HCT116 (cell line): ENCODE measurements around the gene BICD1. TPM values are rescaled to one million over a fixed set of nuclear protein-coding genes. Genes with fewer than 3 reads are reported as not detected.

Experiments
- ATAC-seq: fragments of 200-7000 bp; cut with Tn5 transposase; 2 replicates; pipeline ENCODE4 v1.9.1; 2020; ENCODE audit warnings: mild to moderate bottlenecking, moderate library complexity
- BruUV-seq: library from RNA; stranded (reverse); fragments of 400-500 nt; replicated peaks from 2 replicates; lab custom pipeline; 2021; lab: Mats Ljungman, UMichigan
- CTCF ChIA-PET: fragments of 300-600 bp; sonication (Branson Sonifier 250); formaldehyde crosslinking; loops from one replicate; lab custom pipeline; 2021; ENCODE audit warnings: antibody characterized with exemption; lab: Charles Lee
- POLR2A ChIA-PET: fragments of 300-600, 350-600 bp; sonication (Branson Sonifier 250); formaldehyde crosslinking; loops from one replicate; lab custom pipeline; 2021; ENCODE audit warnings: antibody characterized with exemption; lab: Charles Lee
- RAD21 ChIA-PET, 2 experiments: fragments of 300-600 bp; sonication (Branson Sonifier 250); formaldehyde crosslinking; loops; one replicate each; lab custom pipeline; 2023; ENCODE audit warnings: low total read pairs in 2 of 2; ENCODE audit not compliant: uncharacterized antibody in 2 of 2, unreplicated experiment in 2 of 2, low non-redundant PET in 1 of 2; lab: Charles Lee
- DNase-seq: peaks from one replicate; pipeline ENCODE4 v3.0.0-alpha.2; 2010; ENCODE audit warnings: low read depth, low spot score
- H2AFZ ChIP-seq: fragments of 200-600 bp; shearing (Covaris generic), sonication (generic); 2 replicates; pipeline ENCODE4 v1.6.1; 2017; ENCODE audit warnings: low read depth, mixed run types, mixed read lengths, antibody characterized with exemption, low read length; ENCODE audit not compliant: poor library complexity, severe bottlenecking
- H3K27ac ChIP-seq: 2 replicates; pipeline ENCODE4 v1.5.1; 2012; ENCODE audit warnings: low read depth, low read length
- H3K27me3 ChIP-seq: fragments of 200-600 bp; sonication (generic); 2 replicates; pipeline ENCODE4 v1.6.1; 2016; ENCODE audit warnings: mixed run types, low read length, mixed read lengths; ENCODE audit not compliant: insufficient read depth
- H3K36me3 ChIP-seq, 2 experiments: fragments of 200-500 bp in 1 of 2; fragments of 200-600 bp in 1 of 2; sonication (Bioruptor generic) in 1 of 2; sonication (generic) in 1 of 2; 2 replicates each; pipeline versions ENCODE4 v1.5.1 to v1.6.1; 2014 to 2016; ENCODE audit warnings: low read length in 2 of 2, inconsistent platforms in 1 of 2, mixed read lengths in 1 of 2, mixed run types in 1 of 2; ENCODE audit not compliant: insufficient read depth in 2 of 2, control insufficient read depth in 1 of 2
- H3K4me1 ChIP-seq, 2 experiments: fragments of 200-600 bp in 1 of 2; sonication (generic) in 1 of 2; 2 replicates each; pipeline versions ENCODE4 v1.5.1 to v1.6.1; 2012 to 2017; ENCODE audit warnings: low read length in 2 of 2, inconsistent platforms in 1 of 2, mild to moderate bottlenecking in 1 of 2, mixed read lengths in 1 of 2, mixed run types in 1 of 2, moderate library complexity in 1 of 2; ENCODE audit not compliant: insufficient read depth in 2 of 2, control insufficient read depth in 1 of 2
- H3K4me2 ChIP-seq: fragments of 200-600 bp; sonication (generic); 2 replicates; pipeline ENCODE4 v1.6.1; 2017; ENCODE audit warnings: mixed run types, low read length, mixed read lengths
- H3K4me3 ChIP-seq, 2 experiments: fragments of 200-600 bp in 1 of 2; sonication (generic) in 1 of 2; replicated peaks in 1 of 2; 2 replicates each; pipeline ENCODE4 v1.5.1; 2011 to 2016; ENCODE audit warnings: low read length in 2 of 2, control low read depth in 1 of 2, low read depth in 1 of 2, mild to moderate bottlenecking in 1 of 2, mixed read lengths in 1 of 2, mixed run types in 1 of 2
- H3K79me2 ChIP-seq: fragments of 200-600 bp; sonication (generic); 2 replicates; pipeline ENCODE4 v1.6.1; 2017; ENCODE audit warnings: mild to moderate bottlenecking, mixed run types, low read length, moderate library complexity, mixed read lengths; ENCODE audit not compliant: insufficient read depth
- H3K9ac ChIP-seq: fragments of 200-600 bp; sonication (generic); 2 replicates; pipeline ENCODE4 v1.6.1; 2016; ENCODE audit warnings: low read length, mixed read lengths
- H3K9me2 ChIP-seq: fragments of 200-600 bp; sonication (generic), shearing (Covaris generic); 2 replicates; pipeline ENCODE4 v1.6.1; 2017; ENCODE audit warnings: mixed run types, mild to moderate bottlenecking, moderate library complexity; ENCODE audit not compliant: insufficient read depth
- H3K9me3 ChIP-seq, 2 experiments: fragments of 200-500 bp in 1 of 2; fragments of 200-600 bp in 1 of 2; sonication (Bioruptor generic) in 1 of 2; sonication (generic) in 1 of 2; 2 replicates each; pipeline ENCODE4 v1.6.1; 2014 to 2017; ENCODE audit warnings: low read length in 2 of 2, mixed read lengths in 2 of 2, inconsistent platforms in 1 of 2, low read depth in 1 of 2, mild to moderate bottlenecking in 1 of 2, mixed run types in 1 of 2, moderate library complexity in 1 of 2; ENCODE audit not compliant: control insufficient read depth in 1 of 2, insufficient read depth in 1 of 2
- H4K20me1 ChIP-seq: fragments of 200-600 bp; sonication (generic), shearing (Covaris generic); 2 replicates; pipeline ENCODE4 v1.6.1; 2017; ENCODE audit warnings: mixed run types, mild to moderate bottlenecking, moderate library complexity; ENCODE audit not compliant: insufficient read depth
- ATF3 ChIP-seq: IDR thresholded peaks from 2 replicates; pipeline ENCODE4 v1.6.1; 2012
- CBX3 ChIP-seq: IDR thresholded peaks from 2 replicates; pipeline ENCODE4 v1.6.1; 2012; ENCODE audit warnings: low read depth
- CEBPB ChIP-seq: IDR thresholded peaks from 2 replicates; pipeline ENCODE4 v1.6.1; 2012; ENCODE audit warnings: low read depth
- CTCF ChIP-seq, 3 experiments: fragments of 200-600 bp in 1 of 3; sonication (generic) in 1 of 3; IDR thresholded peaks in 2 of 3; conservative IDR thresholded peaks in 1 of 3; 2 replicates each; pipeline ENCODE4 v1.5.1; 2012 to 2017; ENCODE audit warnings: low read depth in 2 of 3, low read length in 2 of 3, antibody characterized with exemption in 1 of 3, borderline replicate concordance in 1 of 3, control low read depth in 1 of 3, mild to moderate bottlenecking in 1 of 3, mixed read lengths in 1 of 3, mixed run types in 1 of 3, moderate library complexity in 1 of 3; ENCODE audit not compliant: insufficient read depth in 1 of 3
- EGR1 ChIP-seq: IDR thresholded peaks from 2 replicates; pipeline ENCODE4 v1.6.1; 2012; ENCODE audit warnings: low read depth
- ELF1 ChIP-seq: IDR thresholded peaks from 2 replicates; pipeline ENCODE4 v1.6.1; 2012; ENCODE audit warnings: low read depth, borderline replicate concordance
- EZH2 ChIP-seq: fragments of 200-600 bp; sonication (generic); IDR thresholded peaks from 2 replicates; pipeline ENCODE4 v1.6.1; 2017; ENCODE audit warnings: antibody characterized with exemption, mixed run types
- EZH2phosphoT487 ChIP-seq: fragments of 200-600 bp; IDR thresholded peaks from 2 replicates; pipeline ENCODE4 v1.6.1; 2018; ENCODE audit warnings: antibody characterized with exemption, borderline replicate concordance
- FOSL1 ChIP-seq: IDR thresholded peaks from 2 replicates; pipeline ENCODE4 v1.6.1; 2012; ENCODE audit warnings: low read depth
- MAX ChIP-seq: IDR thresholded peaks from 2 replicates; pipeline ENCODE4 v1.6.1; 2012
- POLR2A ChIP-seq: IDR thresholded peaks from 2 replicates; pipeline ENCODE4 v1.7.0; 2011; ENCODE audit warnings: borderline replicate concordance; ENCODE audit not compliant: insufficient read depth, insufficient read length; ENCODE audit errors: extremely low read depth
- POLR2AphosphoS5 ChIP-seq: IDR thresholded peaks from 2 replicates; pipeline ENCODE4 v1.6.1; 2011; ENCODE audit warnings: mild to moderate bottlenecking, low read depth, low read length, moderate library complexity
- RAD21 ChIP-seq: IDR thresholded peaks from 2 replicates; pipeline ENCODE4 v1.6.1; 2012; ENCODE audit warnings: low read depth, mild to moderate bottlenecking
- REST ChIP-seq: IDR thresholded peaks from 2 replicates; pipeline ENCODE4 v1.6.1; 2012; ENCODE audit warnings: low read depth
- SP1 ChIP-seq: IDR thresholded peaks from 2 replicates; pipeline ENCODE4 v1.6.1; 2012; ENCODE audit warnings: low read depth
- SRF ChIP-seq: IDR thresholded peaks from 2 replicates; pipeline ENCODE4 v1.6.1; 2012; ENCODE audit warnings: low read depth
- TCF7L2 ChIP-seq: IDR thresholded peaks from 2 replicates; pipeline ENCODE4 v1.7.0; 2011; ENCODE audit warnings: borderline replicate concordance, inconsistent platforms; ENCODE audit not compliant: insufficient read depth, insufficient read length; ENCODE audit errors: extremely low read depth
- YY1 ChIP-seq: IDR thresholded peaks from 2 replicates; pipeline ENCODE4 v1.6.1; 2011; ENCODE audit warnings: low read length, low read depth, moderate library complexity, mild to moderate bottlenecking; ENCODE audit not compliant: insufficient replicate concordance; ENCODE audit errors: extremely low read depth
- ZBTB33 ChIP-seq: IDR thresholded peaks from 2 replicates; pipeline ENCODE4 v1.6.1; 2011; ENCODE audit warnings: mild to moderate bottlenecking, low read length, moderate library complexity; ENCODE audit not compliant: insufficient replicate concordance; ENCODE audit errors: extremely low read depth
- ZNF274 ChIP-seq: fragments of 200-500 bp; sonication (Bioruptor generic); IDR thresholded peaks from 2 replicates; pipeline ENCODE4 v1.6.1; 2014; ENCODE audit warnings: mild to moderate bottlenecking, low read depth, low read length, inconsistent platforms
- intact Hi-C: fragments of 100-400 bp; cut with micrococcal nuclease; formaldehyde crosslinking; loops from 2 replicates; pipeline ENCODE4 v1.10.0; 2022
- total RNA-seq: library from RNA; stranded (reverse); gene quantifications from one replicate; pipeline ENCODE4 v1.2.1, GENCODE V29; 2021; ENCODE audit not compliant: unreplicated experiment

Gene BICD1
- total RNA-seq, 1 experiment from 2014 or later = 32.5 TPM

- CTCF ChIA-PET = no interaction called here
- no peak for TF ChIP-seq SP1
- TF ChIP-seq POLR2A = no peak
- no peak for TF ChIP-seq FOSL1
- TF ChIP-seq EZH2 = no peak
- TF ChIP-seq MAX = no peak
- TF ChIP-seq ATF3 = no peak
- TF ChIP-seq YY1 = no peak
- no peak for TF ChIP-seq ZNF274
- TF ChIP-seq CBX3 = no peak
- no peak for TF ChIP-seq CTCF (IDR thresholded peaks at IDR 0.05 in 2 of 3, conservative IDR thresholded peaks at IDR 0.05 in 1 of 3; ENCODE audit: borderline replicate concordance in 1 of 3, insufficient read depth in 1 of 3, low read depth in 2 of 3, low read length in 2 of 3)
- TF ChIP-seq SRF = no peak
- TF ChIP-seq CEBPB = no peak
- TF ChIP-seq ZBTB33 = no peak
- no peak for TF ChIP-seq POLR2AphosphoS5
- no peak for TF ChIP-seq RAD21
- TF ChIP-seq ELF1 = no peak
- no peak for TF ChIP-seq TCF7L2
- TF ChIP-seq EGR1 = no peak
- no peak for TF ChIP-seq REST
- no peak for TF ChIP-seq EZH2phosphoT487
- intact Hi-C loops = loop anchor here (5.0 kb wide), 1 partner anchor 451 kb away; the partner anchor contains the start of gene ETFBKMT
- Histone ChIP-seq H3K36me3 (peaks cover 3 to 4% of the 10 kb centered on the region in 2 experiments; a peak in 1 of 4 replicates), H3K27ac (no peak overlapping the region), H3K4me3 (peak overlapping the region; percentile 81 to 95; a peak in 2 of 4 replicates), H3K4me1 (peaks cover 14 to 22% of the 10 kb centered on the region in 2 experiments), H4K20me1 (no peaks in the 10 kb centered on the region; the same call in 1 of the 2 replicates), H3K27me3 (no peaks in the 10 kb centered on the region), H3K9me2 (no peaks in the 10 kb centered on the region), H3K9ac (no peak overlapping the region), H3K4me2 (peak overlapping the region; percentile 87), H3K9me3 (no peaks in the 10 kb centered on the region), H2AFZ (no peak overlapping the region), H3K79me2 (peaks cover 52% of the 10 kb centered on the region)
- DNase-seq (no peak), ATAC-seq (no peak)
- RAD21 ChIA-PET = no interaction called here
- no TSS peak for BruUV-seq
- POLR2A ChIA-PET = no interaction called here
Observed at GRCh38 chr12:32108787-32109186, 2.1 kb downstream of the BICD1 start.
